Esophagus (tissue), 2 donors: ENCODE data around the gene SLC39A10. TPM values are rescaled to one million over a fixed set of nuclear protein-coding genes. Genes with fewer than 3 reads are reported as not detected.
"Not testable (repeated sequence)": the region's sequence is repeated elsewhere in the genome, so short reads cannot be mapped to it uniquely, and the experiment has no call there.

ENCODE experiments used
- H3K27ac ChIP-seq, 2 donors: one replicate each; pipeline ENCODE4 v1.5.1; 2013; ENCODE audit warnings: low read depth in 2 of 2, mild to moderate bottlenecking in 2 of 2, inconsistent platforms in 1 of 2, low read length in 1 of 2, moderate library complexity in 1 of 2
- H3K27me3 ChIP-seq, 2 donors: one replicate each; pipeline ENCODE4 v1.6.1; 2013; ENCODE audit warnings: low read length in 2 of 2, control low read depth in 1 of 2, mild to moderate bottlenecking in 1 of 2; ENCODE audit not compliant: insufficient read depth in 2 of 2, control insufficient read depth in 1 of 2
- H3K36me3 ChIP-seq, 2 donors: one replicate each; pipeline ENCODE4 v1.6.1; 2013; ENCODE audit warnings: low read length in 1 of 2; ENCODE audit not compliant: control insufficient read depth in 2 of 2, insufficient read depth in 2 of 2
- H3K4me1 ChIP-seq, 2 donors: one replicate each; pipeline ENCODE4 v1.6.1; 2013; ENCODE audit warnings: low read length in 1 of 2; ENCODE audit not compliant: control insufficient read depth in 2 of 2, insufficient read depth in 2 of 2
- H3K4me3 ChIP-seq, 2 donors: one replicate each; pipeline ENCODE4 v1.5.1; 2013; ENCODE audit warnings: low read length in 2 of 2, mild to moderate bottlenecking in 2 of 2, low read depth in 1 of 2, moderate library complexity in 1 of 2
- H3K9me3 ChIP-seq, 2 donors: one replicate each; pipeline ENCODE4 v1.6.1; 2013; ENCODE audit warnings: mild to moderate bottlenecking in 2 of 2, low read depth in 1 of 2, low read length in 1 of 2, moderate library complexity in 1 of 2; ENCODE audit not compliant: control insufficient read depth in 2 of 2, insufficient read depth in 1 of 2
- WGBS, 2 donors: extraction: QIAGEN DNeasy Blood & Tissue Kit; methylation state at CpG; one replicate each; pipeline ENCODE4 v1.1.7; 2013; 5-methylcytosine and 5-hydroxymethylcytosine counted together
- polyA plus RNA-seq, 2 donors: library from polyadenylated mRNA; stranded (reverse); fragments of 200-250 nt; gene quantifications; one replicate each; pipeline ENCODE4 v1.2.3, GENCODE V29; 2013
- donor health status: healthy with polysubstance abuse.
- donor health status: Bipolar disorder and iron deficiency.

The SLC39A10 gene
- polyA plus RNA-seq, 2 donors = 1.8 to 2.1 TPM

DNA sequence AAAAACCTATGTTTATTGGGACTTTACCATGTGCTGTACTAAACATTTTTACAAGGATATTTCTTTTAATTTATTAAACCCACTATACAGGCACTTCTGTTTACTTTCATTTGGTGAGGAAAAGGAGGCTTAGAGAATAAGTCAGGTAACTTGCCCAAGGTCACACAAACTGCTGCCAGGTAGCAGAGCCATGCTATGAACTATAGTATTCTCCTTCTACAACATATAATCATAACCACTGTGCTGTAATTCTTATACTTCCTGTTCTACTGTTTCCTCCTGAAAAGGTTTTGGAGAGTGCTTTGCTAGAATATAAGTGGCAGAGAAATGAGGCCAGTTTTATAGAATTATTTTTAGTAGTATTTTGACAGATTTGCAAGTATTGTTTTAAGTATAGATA, 29.5 kb downstream of the SLC39A10 start:
- Histone ChIP-seq H3K4me3 (no peak overlapping the region), H3K27me3 (no peaks in the 10 kb centered on the region), H3K9me3 (no peaks in the 10 kb centered on the region), H3K27ac (no peak overlapping the region), H3K4me1 (no peaks in the 10 kb centered on the region), H3K36me3 (no peaks in the 10 kb centered on the region)

- Histone ChIP-seq H3K4me3 (no peak overlapping the region), H3K27ac (no peak overlapping the region), H3K36me3 (no peaks in the 10 kb centered on the region), H3K4me1 (no peaks in the 10 kb centered on the region), H3K9me3 (no peaks in the 10 kb centered on the region), H3K27me3 (no peaks in the 10 kb centered on the region)
- 73 to 85% methylated on average over 2 of the region's 2 CpGs for whole genome bisulfite sequencing, 2 donors
Measured at GRCh38 chr2:195687320-195688086, 30.5 kb downstream of the SLC39A10 start.

GRCh38 chr2:195692531-195692930, 35.5 kb downstream of the SLC39A10 start:
- 85 to 91% methylated on average over 3 of the region's 3 CpGs for WGBS, 2 donors

DNA sequence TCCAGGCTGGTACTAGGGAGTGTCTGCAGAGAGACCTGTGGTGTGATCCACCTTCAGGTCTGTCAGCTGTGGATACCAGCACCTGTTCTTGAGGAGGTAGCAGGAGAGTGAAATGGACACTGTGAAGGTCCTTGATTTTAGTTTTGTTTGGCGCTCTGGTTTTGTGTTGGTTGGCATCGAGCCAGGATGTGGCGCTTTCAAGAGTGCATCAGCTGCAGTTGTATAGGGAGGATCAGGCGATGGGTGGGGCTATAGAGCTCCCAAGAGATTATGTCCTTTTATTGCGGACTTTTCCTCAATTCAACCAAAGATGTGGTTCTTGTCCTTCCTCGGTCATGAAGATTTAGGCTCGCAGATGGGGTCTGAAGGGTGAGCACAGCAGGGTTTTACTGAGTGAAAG, 37.5 kb downstream of the SLC39A10 start:
- no peaks in the 10 kb centered on the region for H3K27me3 ChIP-seq
- no peak overlapping the region for H3K27ac ChIP-seq
- no peaks in the 10 kb centered on the region for H3K36me3 ChIP-seq
- 97 to 98% methylated on average over 7 of the region's 7 CpGs for WGBS, 2 donors
- H3K9me3 ChIP-seq = peaks cover 3 to 4% of the 10 kb centered on the region in 2 donors
- no peaks in the 10 kb centered on the region for H3K4me1 ChIP-seq
- no peak overlapping the region for H3K4me3 ChIP-seq

More at GRCh38 chr2:195692531-195692930, 35.5 kb downstream of the SLC39A10 start:
- not testable (repeated sequence) for H3K9me3 ChIP-seq, H3K4me3 ChIP-seq, H3K36me3 ChIP-seq, H3K27me3 ChIP-seq, H3K27ac ChIP-seq, H3K4me1 ChIP-seq

GRCh38 chr2:195695002-195695631, 38.1 kb downstream of the SLC39A10 start:
- Histone ChIP-seq H3K27me3 (no peaks in the 10 kb centered on the region), H3K4me1 (no peaks in the 10 kb centered on the region), H3K4me3 (no peak overlapping the region), H3K27ac (no peak overlapping the region), H3K36me3 (no peaks in the 10 kb centered on the region), H3K9me3 (peaks cover 3 to 4% of the 10 kb centered on the region in 2 donors)
- 89 to 92% methylated on average over 8 of the region's 8 CpGs for WGBS, 2 donors

- H3K27me3 ChIP-seq = no peaks in the 10 kb centered on the region
- no peaks in the 10 kb centered on the region for H3K36me3 ChIP-seq
- no peak overlapping the region for H3K4me3 ChIP-seq
- peaks cover 3 to 4% of the 10 kb centered on the region in 2 donors for H3K9me3 ChIP-seq
- H3K27ac ChIP-seq = no peak overlapping the region
- 93 to 96% methylated on average over 1 of the region's 1 CpG for WGBS, 2 donors
- no peaks in the 10 kb centered on the region for H3K4me1 ChIP-seq
Measured at GRCh38 chr2:195696012-195696411, 39.0 kb downstream of the SLC39A10 start.

DNA sequence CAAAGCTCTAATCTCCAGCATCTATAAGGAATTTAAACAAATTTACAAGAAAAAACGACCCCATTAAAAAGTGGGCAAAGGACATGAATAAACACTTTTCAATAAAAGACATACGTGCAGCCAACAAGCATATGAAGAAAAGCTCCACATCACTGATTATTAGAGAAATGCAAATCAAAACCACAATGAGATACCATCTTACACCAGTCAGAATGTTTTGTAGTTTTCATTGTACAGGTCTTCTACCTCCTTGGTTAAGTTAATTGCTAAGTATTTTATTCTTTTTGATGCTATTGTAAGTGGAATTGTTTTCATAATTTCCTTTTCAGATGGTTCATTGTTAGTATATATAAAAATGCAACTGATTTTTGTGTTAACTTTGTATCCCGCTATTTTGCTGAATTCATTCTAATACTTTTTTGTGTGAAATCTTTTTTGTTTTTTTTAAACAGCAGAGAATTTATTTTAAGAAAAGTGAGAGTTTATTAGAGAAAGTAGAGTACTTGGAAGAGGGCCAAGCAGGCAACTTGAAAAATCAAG, 40.7 kb downstream of the SLC39A10 start:
- Histone ChIP-seq H3K4me3 (no peak overlapping the region), H3K36me3 (no peaks in the 10 kb centered on the region), H3K4me1 (no peaks in the 10 kb centered on the region), H3K9me3 (peaks cover 3 to 4% of the 10 kb centered on the region in 2 donors), H3K27ac (no peak overlapping the region), H3K27me3 (no peaks in the 10 kb centered on the region)
- WGBS, 2 donors = 82 to 86% methylated on average over 3 of the region's 3 CpGs

GRCh38 chr2:195700480-195700879, 43.5 kb downstream of the SLC39A10 start:
- Histone ChIP-seq H3K27ac (no peak overlapping the region), H3K9me3 (no peaks in the 10 kb centered on the region), H3K4me3 (no peak overlapping the region), H3K4me1 (no peaks in the 10 kb centered on the region), H3K36me3 (no peaks in the 10 kb centered on the region), H3K27me3 (no peaks in the 10 kb centered on the region)
- 87 to 90% methylated on average over 3 of the region's 3 CpGs for WGBS, 2 donors

- Histone ChIP-seq H3K27ac (no peak overlapping the region), H3K4me1 (no peaks in the 10 kb centered on the region), H3K36me3 (no peaks in the 10 kb centered on the region), H3K27me3 (no peaks in the 10 kb centered on the region), H3K9me3 (no peaks in the 10 kb centered on the region), H3K4me3 (no peak overlapping the region)
- WGBS, 2 donors = 89% methylated on average over 5 of the region's 5 CpGs
Measured at GRCh38 chr2:195706161-195706900, 49.3 kb downstream of the SLC39A10 start.
